ENCODE results near the gene LAMA5.

LAMA5 gene

GRCh38 chr20:62358171-62359042, 8.7 kb downstream of the LAMA5 start:
- DNase-seq: no peak

- DNase-seq: no peak
Measured at GRCh38 chr20:62357681-62358080, 9.4 kb downstream of the LAMA5 start.

- no peak for DNase-seq
Measured at GRCh38 chr20:62357187-62357667, 9.9 kb downstream of the LAMA5 start.

DNA sequence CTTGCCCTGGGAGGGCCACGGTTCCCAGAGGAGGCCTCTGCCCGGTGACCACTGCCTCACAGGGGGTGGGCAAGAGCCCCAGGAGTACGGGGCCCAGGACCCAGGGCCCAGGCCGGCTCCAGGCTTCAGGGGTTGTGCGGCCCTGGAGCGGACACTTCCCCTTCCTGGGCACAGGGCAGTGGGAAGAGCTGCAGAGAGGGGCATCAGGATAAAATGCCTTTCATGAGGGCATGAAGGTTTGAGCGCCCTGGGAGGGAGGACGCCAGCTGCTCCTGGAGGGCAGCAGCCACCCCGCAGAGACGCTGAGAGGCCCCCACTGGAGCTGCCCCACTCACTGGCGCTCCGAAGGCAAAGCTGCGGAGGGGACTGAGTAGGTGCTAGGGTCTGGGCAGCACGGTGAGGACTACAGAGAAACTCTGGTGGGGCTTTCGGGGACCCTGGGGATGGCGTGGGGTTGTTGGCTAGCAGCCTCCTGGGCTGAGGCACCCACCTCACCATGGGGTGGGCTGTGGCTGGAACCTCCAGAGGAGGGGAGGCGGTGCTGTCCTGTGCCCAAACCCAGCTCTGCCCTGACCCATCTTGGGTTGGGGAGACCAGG, 10.4 kb downstream of the LAMA5 start:
- no peak for DNase-seq

DNA sequence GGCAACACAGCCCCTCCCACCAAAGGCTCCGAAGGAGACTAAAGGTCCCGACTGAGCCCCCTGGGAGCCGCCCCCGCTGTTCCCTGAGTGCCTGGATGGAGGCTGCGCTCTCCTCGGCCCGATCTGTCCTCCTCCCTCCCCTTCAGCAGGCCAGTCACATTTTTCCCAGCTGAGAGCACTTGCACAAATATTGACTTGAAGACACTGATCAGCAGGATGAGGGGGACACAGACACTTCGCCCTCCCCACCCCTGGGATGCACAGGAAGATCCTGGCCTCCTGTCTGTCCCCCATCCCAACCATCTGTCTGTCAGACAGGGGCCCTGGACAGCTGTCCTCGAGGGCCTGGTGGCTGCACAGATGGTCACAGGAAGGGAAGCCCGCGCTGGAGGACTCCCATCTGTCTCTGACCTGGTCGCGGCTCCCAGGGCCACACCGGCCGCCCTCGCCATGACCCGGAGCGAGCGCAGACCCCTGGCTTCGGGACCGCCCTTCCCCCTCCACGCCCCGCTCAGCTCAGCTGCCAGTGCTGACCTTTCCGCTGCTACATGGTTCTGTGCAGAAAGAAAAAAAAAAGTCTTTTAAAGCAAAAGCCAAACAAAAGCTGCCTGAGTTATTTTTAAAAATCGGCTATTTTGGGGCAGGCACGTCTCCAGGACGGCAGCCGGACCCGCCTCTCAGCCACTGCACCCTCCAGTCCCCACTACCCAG, 11.1 kb downstream of the LAMA5 start:
- no peak for DNase-seq

DNA sequence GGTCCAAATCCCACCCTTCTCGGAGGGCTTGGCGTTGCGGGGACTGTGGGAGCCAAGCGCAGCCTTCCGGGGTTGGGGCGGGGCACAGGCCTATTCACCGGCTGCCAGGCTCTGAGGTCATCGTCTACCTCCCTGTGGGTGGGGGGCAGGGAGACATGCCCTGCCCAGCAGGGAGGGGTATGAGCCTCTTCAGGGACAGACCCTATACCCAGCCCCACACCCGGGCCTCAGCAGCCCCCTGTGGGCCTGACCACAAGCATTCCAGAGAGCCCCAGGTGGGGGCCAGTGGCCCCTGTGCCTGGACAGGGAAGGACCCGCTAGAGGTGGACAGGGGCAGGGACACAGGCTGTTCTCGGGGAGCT, 11.6 kb downstream of the LAMA5 start:
- DNase-seq: no peak

DNA sequence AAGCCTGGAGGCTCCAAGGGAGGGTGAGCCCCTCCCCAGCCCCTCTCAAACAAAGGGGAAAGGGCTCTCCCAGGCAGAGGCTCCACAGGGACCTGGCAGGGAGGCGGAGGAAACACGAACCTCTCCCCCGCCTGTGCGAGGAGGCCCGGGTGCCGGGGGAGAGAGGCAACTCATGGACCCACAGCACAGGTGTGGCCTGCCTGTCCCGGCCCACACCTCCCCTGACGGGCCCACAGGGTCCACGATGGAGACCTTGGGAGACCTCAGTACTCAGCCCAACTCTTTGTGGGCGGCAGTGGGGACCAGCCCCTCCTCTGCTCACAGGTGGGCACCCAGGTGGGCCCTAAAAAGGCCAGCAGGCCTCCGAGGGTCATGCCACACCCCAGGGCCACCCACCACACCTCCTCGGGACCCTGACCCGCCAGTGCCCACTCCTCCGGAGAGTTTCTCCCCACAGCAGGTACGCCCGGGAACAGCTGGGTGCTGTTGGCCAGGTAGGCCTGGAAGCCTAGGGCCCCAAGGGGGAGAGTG, 12.2 kb downstream of the LAMA5 start:
- DNase-seq: no peak

GRCh38 chr20:62354031-62354808, 12.9 kb downstream of the LAMA5 start:
- no peak for DNase-seq

- DNase-seq: no peak
Measured at GRCh38 chr20:62353289-62354030, 13.7 kb downstream of the LAMA5 start.

GRCh38 chr20:62352402-62353288, 14.5 kb downstream of the LAMA5 start:
- no peak for DNase-seq

DNA sequence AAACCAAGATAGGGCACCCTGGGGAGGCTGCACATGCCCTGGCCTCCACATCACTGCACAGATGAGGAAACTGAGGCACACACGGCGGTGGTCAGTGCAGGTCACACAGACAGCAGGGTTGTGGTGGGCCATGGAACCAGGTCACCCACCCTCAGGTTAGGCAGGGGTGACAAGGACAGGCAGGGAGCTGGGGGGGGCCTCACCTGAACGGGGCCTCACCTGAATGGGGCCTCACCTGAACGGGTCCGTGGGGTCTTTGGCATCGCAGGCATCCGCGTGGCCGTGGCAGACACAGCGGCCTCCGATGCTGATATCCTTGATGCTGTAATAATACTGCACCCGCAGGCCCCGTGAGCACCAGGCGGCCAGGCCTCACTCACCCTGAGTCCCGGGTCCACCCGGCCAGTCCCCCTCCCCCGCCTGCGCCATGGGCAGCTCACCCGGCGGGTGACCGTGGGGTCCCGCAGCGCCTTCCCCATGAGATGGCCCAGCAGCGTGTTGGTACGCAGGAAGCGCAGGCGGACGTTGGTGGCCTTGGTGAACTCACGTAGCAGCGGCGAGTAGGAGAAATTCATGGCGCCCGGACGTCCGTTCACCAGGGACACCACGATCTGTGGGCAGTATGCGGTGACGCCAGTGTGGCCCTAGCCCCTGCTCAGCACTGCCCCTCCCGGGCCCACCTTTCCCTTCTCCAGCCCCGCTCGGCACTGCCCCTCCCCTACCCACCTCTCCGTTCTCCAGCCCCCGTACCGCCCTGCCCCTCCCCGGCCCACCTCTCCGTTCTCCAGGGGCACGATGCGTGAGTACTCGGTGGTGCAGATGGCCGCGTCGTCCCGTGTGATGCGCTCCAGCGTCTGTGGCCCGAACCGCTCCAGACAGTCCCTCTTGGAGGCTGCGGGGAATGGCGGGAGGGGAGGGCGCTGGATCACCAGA, 15.4 kb downstream of the LAMA5 start:
- no peak for DNase-seq

DNA sequence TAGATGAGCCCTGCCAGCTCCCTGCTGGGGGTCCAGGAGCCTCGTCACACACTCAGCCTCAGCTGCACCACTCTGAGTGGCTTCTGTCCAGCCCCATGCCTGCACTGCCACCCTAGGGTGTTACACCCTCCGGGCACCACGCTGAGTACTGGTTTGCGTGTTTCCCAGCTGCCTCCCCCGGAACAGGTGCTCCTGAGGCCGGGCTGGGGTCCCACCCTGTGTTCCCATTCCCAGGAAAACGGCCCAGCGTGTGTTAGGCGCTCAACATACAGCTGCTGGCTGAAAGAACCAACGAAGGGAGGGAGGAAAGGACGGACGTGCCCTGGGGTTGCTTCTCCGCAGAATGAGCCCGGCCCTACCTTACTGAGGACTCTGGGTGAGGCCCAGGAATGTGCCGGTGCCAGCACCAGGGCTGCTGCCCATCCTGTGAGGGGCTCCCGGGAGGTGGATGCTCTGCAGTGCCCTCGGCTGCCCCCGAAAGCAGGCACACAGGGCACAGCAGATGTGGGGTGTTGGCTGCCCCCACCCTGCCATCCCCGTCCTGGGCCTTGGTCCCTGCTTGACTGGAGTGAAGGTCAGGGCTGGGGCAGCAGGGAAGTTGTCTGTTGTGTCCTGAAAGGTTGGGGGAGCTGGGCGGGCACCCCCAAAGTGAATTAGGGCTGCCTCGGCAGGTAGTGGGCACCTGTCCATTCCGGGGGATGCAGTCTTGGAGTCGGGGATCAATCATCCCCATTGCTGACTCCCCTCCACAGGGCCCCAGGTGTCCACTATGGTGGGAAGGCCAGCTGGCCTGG, 16.3 kb downstream of the LAMA5 start:
- DNase-seq: no peak

DNA sequence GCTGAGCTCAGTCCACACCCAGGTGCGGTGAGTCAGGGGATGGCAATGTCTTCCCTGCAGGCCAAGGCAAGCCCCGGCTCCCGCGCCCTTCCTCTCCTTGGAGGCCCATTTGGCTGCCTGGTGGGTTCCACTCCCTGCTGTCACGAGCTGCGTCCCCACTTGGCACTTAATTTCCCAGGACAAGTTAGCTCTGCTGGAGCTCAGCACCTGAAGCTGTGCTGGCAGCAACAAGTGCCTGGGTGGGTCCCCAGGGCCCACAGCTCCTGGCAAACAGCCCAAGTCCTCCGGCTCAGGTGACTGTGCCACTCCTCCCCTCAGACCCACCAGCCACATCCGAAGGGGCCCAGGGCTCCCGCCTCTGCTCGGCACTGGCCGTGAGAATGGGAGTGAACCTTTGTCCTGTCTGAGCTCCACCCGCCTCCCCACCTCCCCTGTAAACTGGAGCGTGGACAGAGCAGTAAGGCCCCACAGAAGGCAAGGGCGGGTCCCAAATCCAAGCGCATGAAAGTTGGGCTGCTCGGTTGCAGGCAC, 16.9 kb downstream of the LAMA5 start:
- DNase-seq: peak; percentile 19

GRCh38 chr20:62349556-62350097, 17.5 kb downstream of the LAMA5 start:
- DNase-seq: no peak

GRCh38 chr20:62348604-62349003, 18.5 kb downstream of the LAMA5 start:
- DNase-seq: no peak

GRCh38 chr20:62347445-62347844, 19.7 kb downstream of the LAMA5 start:
- no peak for DNase-seq

DNA sequence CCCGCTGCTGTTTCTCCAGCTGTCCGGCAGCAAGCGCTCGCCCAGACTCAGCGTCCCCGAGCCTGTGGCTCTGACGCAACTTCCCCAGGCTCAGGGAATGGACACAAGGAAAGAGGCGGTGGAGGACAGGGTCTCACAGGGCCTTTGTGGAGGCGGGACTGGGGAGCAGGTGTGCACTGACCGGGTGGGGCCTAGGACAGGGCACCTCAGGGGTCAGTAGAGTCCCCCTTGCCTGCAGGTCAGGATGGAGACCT, 20.0 kb downstream of the LAMA5 start:
- DNase-seq: no peak

- DNase-seq: no peak
Measured at GRCh38 chr20:62346398-62347150, 20.5 kb downstream of the LAMA5 start.
